Transverse colon (tissue), 4 donors: ENCODE data around the gene SYT11.

Experiments used
- POLR2A ChIP-seq: fragments of 450-650 bp; IDR thresholded peaks from one replicate; pipeline ENCODE4 v1.6.1; 2016; ENCODE audit warnings: antibody characterized with exemption, mild to moderate bottlenecking, moderate library complexity
- POLR2AphosphoS5 ChIP-seq, 3 donors: sonication (generic); formaldehyde crosslinking; IDR thresholded peaks; one replicate each; pipeline ENCODE4 v1.6.1; 2016; ENCODE audit warnings: antibody characterized with exemption in 3 of 3
- TF ChIP-seq, protein P1 (sequence below), 5 experiments: fragments of 200-600 bp in 3 of 5; fragments of 450-650 bp in 2 of 5; sonication (generic) in 3 of 5; IDR thresholded peaks; 1 replicate in 2 of 5; 2 replicates in 3 of 5; pipeline ENCODE4 v1.5.1; 2016 to 2017; ENCODE audit warnings: antibody characterized with exemption in 5 of 5, inconsistent platforms in 3 of 5, mild to moderate bottlenecking in 2 of 5, moderate library complexity in 1 of 5

DNA sequence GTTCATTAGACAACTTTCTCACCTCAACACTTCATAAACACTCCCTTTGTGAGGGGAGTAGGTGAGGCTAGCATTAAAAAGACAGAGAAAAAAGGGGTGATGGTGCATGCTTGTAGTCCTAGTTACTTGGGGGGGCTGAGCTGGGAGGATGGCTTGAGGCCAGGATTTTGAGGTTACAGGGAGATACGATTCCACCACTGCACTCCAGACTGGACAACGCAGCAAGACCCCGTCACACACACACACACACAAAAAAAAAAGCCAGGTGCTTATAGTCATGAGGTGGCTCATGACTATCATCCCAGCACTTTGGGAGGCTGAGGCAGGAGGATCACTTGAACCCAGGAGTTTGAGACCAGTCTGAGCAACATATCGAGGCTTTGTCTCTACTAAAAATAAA is 31.9 kb upstream of the SYT11 start:
- TF ChIP-seq, protein P1, sequence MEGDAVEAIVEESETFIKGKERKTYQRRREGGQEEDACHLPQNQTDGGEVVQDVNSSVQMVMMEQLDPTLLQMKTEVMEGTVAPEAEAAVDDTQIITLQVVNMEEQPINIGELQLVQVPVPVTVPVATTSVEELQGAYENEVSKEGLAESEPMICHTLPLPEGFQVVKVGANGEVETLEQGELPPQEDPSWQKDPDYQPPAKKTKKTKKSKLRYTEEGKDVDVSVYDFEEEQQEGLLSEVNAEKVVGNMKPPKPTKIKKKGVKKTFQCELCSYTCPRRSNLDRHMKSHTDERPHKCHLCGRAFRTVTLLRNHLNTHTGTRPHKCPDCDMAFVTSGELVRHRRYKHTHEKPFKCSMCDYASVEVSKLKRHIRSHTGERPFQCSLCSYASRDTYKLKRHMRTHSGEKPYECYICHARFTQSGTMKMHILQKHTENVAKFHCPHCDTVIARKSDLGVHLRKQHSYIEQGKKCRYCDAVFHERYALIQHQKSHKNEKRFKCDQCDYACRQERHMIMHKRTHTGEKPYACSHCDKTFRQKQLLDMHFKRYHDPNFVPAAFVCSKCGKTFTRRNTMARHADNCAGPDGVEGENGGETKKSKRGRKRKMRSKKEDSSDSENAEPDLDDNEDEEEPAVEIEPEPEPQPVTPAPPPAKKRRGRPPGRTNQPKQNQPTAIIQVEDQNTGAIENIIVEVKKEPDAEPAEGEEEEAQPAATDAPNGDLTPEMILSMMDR (IDR thresholded peaks at IDR 0.05) = no peak
- TF ChIP-seq POLR2A (no peak), POLR2AphosphoS5 (IDR thresholded peaks at IDR 0.05) (no peak)
